DMS153 treated with DMSO at 0.1 percent for 48 hours (cell line): ENCODE results near the gene CCM2.
"Not testable (repeated sequence)": the region's sequence is repeated elsewhere in the genome, so short reads cannot be mapped to it uniquely, and the experiment has no call there.

Source experiments
- DNase-seq: peaks from one replicate; lab custom pipeline; 2025; ENCODE audit not compliant: unreplicated experiment; lab: John Stamatoyannopoulos, UW

Gene CCM2

GRCh38 chr7:45032421-45032820, 32.4 kb downstream of the CCM2 start:
- DNase-seq = no peak

GRCh38 chr7:45033261-45033930, 33.4 kb downstream of the CCM2 start:
- DNase-seq = no peak

GRCh38 chr7:45033931-45034290, 33.9 kb downstream of the CCM2 start:
- DNase-seq = no peak

- not testable (repeated sequence) for DNase-seq
Measured at GRCh38 chr7:45034710-45035109, 34.7 kb downstream of the CCM2 start.

GRCh38 chr7:45035371-45035770, 35.4 kb downstream of the CCM2 start:
- no peak for DNase-seq

GRCh38 chr7:45035893-45036292, 35.9 kb downstream of the CCM2 start:
- DNase-seq = no peak

GRCh38 chr7:45036317-45036716, 36.3 kb downstream of the CCM2 start:
- DNase-seq = no peak

GRCh38 chr7:45036796-45037195, 36.8 kb downstream of the CCM2 start:
- no peak for DNase-seq

GRCh38 chr7:45037876-45038275, 37.9 kb downstream of the CCM2 start:
- DNase-seq = no peak

- no peak for DNase-seq
Measured at GRCh38 chr7:45039106-45039505, 39.1 kb downstream of the CCM2 start.

- DNase-seq = no peak
Measured at GRCh38 chr7:45044338-45044737, 44.3 kb downstream of the CCM2 start.

GRCh38 chr7:45048748-45049147, 48.7 kb downstream of the CCM2 start:
- no peak for DNase-seq

- DNase-seq = no peak
Measured at GRCh38 chr7:45050198-45050597, 50.2 kb downstream of the CCM2 start.

GRCh38 chr7:45052011-45052410, 52.0 kb downstream of the CCM2 start:
- no peak for DNase-seq

GRCh38 chr7:45053401-45053800, 53.4 kb downstream of the CCM2 start:
- DNase-seq = no peak

GRCh38 chr7:45053941-45054340, 53.9 kb downstream of the CCM2 start:
- no peak for DNase-seq

GRCh38 chr7:45054442-45054841, 54.4 kb downstream of the CCM2 start:
- no peak for DNase-seq

GRCh38 chr7:45055016-45055415, 55.0 kb downstream of the CCM2 start:
- DNase-seq = no peak

GRCh38 chr7:45055594-45056219, 55.7 kb downstream of the CCM2 start:
- no peak for DNase-seq

GRCh38 chr7:45057878-45058277, 57.9 kb downstream of the CCM2 start:
- DNase-seq = no peak

- DNase-seq = no peak
Measured at GRCh38 chr7:45060295-45060694, 60.3 kb downstream of the CCM2 start.

- no peak for DNase-seq
Measured at GRCh38 chr7:45061352-45061751, 61.4 kb downstream of the CCM2 start.

GRCh38 chr7:45061806-45062425, 61.9 kb downstream of the CCM2 start:
- DNase-seq = no peak
